Prostate gland (tissue), 2 donors: Measurements from ENCODE around the gene IFNA1. TPM values are rescaled to one million over a fixed set of nuclear protein-coding genes. Genes with fewer than 3 reads are reported as not detected.

ENCODE experiments used
- DNase-seq: peaks from one replicate; pipeline ENCODE4 v3.0.0-alpha.2; 2019; ENCODE audit warnings: low spot score
- H3K27ac ChIP-seq, 2 donors: fragments of 200-600 bp; sonication (generic); 2 replicates each; pipeline ENCODE4 v1.5.1; 2017 to 2019
- H3K27me3 ChIP-seq: fragments of 200-600 bp; sonication (generic); replicated peaks from 2 replicates; pipeline ENCODE4 v1.5.1; 2019; ENCODE audit not compliant: insufficient read depth
- H3K36me3 ChIP-seq, 2 donors: fragments of 200-600 bp; sonication (generic); 1 replicate in 1 of 2; 2 replicates in 1 of 2; pipeline versions ENCODE4 v1.5.1 to v1.8.1; 2017 to 2019
- H3K4me1 ChIP-seq: fragments of 200-600 bp; sonication (generic); replicated peaks from 2 replicates; pipeline ENCODE4 v1.5.1; 2019
- H3K4me3 ChIP-seq, 2 donors: fragments of 200-600 bp; sonication (generic); 2 replicates each; pipeline ENCODE4 v1.5.1; 2017 to 2019
- H3K9me3 ChIP-seq: fragments of 200-600 bp; sonication (generic); 2 replicates; pipeline ENCODE4 v1.5.1; 2017
- CTCF ChIP-seq, 4 experiments: fragments of 200-600 bp in 2 of 4; fragments of 450-650 bp in 2 of 4; sonication (generic) in 2 of 4; IDR thresholded peaks; 1 replicate in 3 of 4; 2 replicates in 1 of 4; pipeline ENCODE4 v1.5.1; 2016 to 2019; ENCODE audit warnings: antibody characterized with exemption in 4 of 4, mild to moderate bottlenecking in 2 of 4, moderate library complexity in 2 of 4
- POLR2A ChIP-seq: fragments of 450-650 bp; IDR thresholded peaks from one replicate; pipeline ENCODE4 v1.6.1; 2016; ENCODE audit warnings: antibody characterized with exemption, mild to moderate bottlenecking
- POLR2AphosphoS5 ChIP-seq: sonication (generic); formaldehyde crosslinking; IDR thresholded peaks from one replicate; pipeline ENCODE4 v1.6.1; 2017; ENCODE audit warnings: antibody characterized with exemption
- WGBS: methylation state at CpG from one replicate; pipeline ENCODE4 v1.1.5; 2018; 5-methylcytosine and 5-hydroxymethylcytosine counted together
- intact Hi-C: fragments of 100-400 bp; cut with DNase I; formaldehyde crosslinking; loops from one replicate; pipeline ENCODE4 v1.14.2; 2022
- total RNA-seq, 2 donors: library from RNA; depleted of rRNA; stranded (reverse); fragments of >200 nt; gene quantifications; one replicate each; pipeline ENCODE4 v1.1.0, GENCODE V29; 2016

IFNA1 gene
- total RNA-seq, 2 donors from 2014 or later = not detected

- H3K4me1 ChIP-seq = no peaks in the 10 kb centered on the region
- no peak overlapping the region for H3K27ac ChIP-seq
- WGBS = 78% methylated on average over 1 of the region's 1 CpG
- H3K9me3 ChIP-seq = no peaks in the 10 kb centered on the region
- H3K27me3 ChIP-seq = no peaks in the 10 kb centered on the region
- TF ChIP-seq POLR2AphosphoS5 (no peak), POLR2A (no peak), CTCF (IDR thresholded peaks at IDR 0.05) (no peak)
- no peak for DNase-seq
- intact Hi-C loops = no loop called here
- H3K36me3 ChIP-seq = no peaks in the 10 kb centered on the region
- no peak overlapping the region for H3K4me3 ChIP-seq
Measured at GRCh38 chr9:21461377-21461776, 21.1 kb downstream of the IFNA1 start.

GRCh38 chr9:21465138-21465537 lies 24.9 kb downstream of the IFNA1 start:
- H3K4me1 ChIP-seq = no peaks in the 10 kb centered on the region
- H3K4me3 ChIP-seq = no peak overlapping the region
- no peaks in the 10 kb centered on the region for H3K27me3 ChIP-seq
- no peak overlapping the region for H3K27ac ChIP-seq
- H3K9me3 ChIP-seq = no peaks in the 10 kb centered on the region
- DNase-seq = no peak
- 95% methylated on average over 5 of the region's 5 CpGs for whole genome bisulfite sequencing
- intact Hi-C loops = no loop called here
- no peak for TF ChIP-seq POLR2A
- no peak for TF ChIP-seq CTCF (IDR thresholded peaks at IDR 0.05)
- TF ChIP-seq POLR2AphosphoS5 = no peak
- H3K36me3 ChIP-seq = no peaks in the 10 kb centered on the region

GRCh38 chr9:21465859-21466518 lies 25.8 kb downstream of the IFNA1 start:
- Histone ChIP-seq H3K4me1 (no peaks in the 10 kb centered on the region), H3K9me3 (no peaks in the 10 kb centered on the region), H3K36me3 (no peaks in the 10 kb centered on the region), H3K27ac (no peak overlapping the region), H3K4me3 (no peak overlapping the region), H3K27me3 (no peaks in the 10 kb centered on the region)
- DNase-seq = peak; percentile 18
- TF ChIP-seq CTCF (IDR thresholded peaks at IDR 0.05) = peak in 3 of 4 experiments; percentile 43 to 63 (median 62)
- peak; percentile 8 for TF ChIP-seq POLR2AphosphoS5
- TF ChIP-seq POLR2A = no peak
- intact Hi-C loops = no loop called here

GRCh38 chr9:21470126-21470525 lies 29.9 kb downstream of the IFNA1 start:
- H3K36me3 ChIP-seq = no peaks in the 10 kb centered on the region
- no peaks in the 10 kb centered on the region for H3K27me3 ChIP-seq
- no peaks in the 10 kb centered on the region for H3K9me3 ChIP-seq
- no peak for TF ChIP-seq CTCF (IDR thresholded peaks at IDR 0.05)
- TF ChIP-seq POLR2AphosphoS5 = no peak
- TF ChIP-seq POLR2A = no peak
- no peak overlapping the region for H3K27ac ChIP-seq
- no peak overlapping the region for H3K4me3 ChIP-seq
- 95% methylated on average over 5 of the region's 5 CpGs for WGBS
- intact Hi-C loops = no loop called here
- no peaks in the 10 kb centered on the region for H3K4me1 ChIP-seq
- DNase-seq = no peak

GRCh38 chr9:21473236-21473635 lies 33.0 kb downstream of the IFNA1 start:
- TF ChIP-seq POLR2A (no peak), POLR2AphosphoS5 (no peak), CTCF (IDR thresholded peaks at IDR 0.05) (no peak)
- no peaks in the 10 kb centered on the region for H3K27me3 ChIP-seq
- no peaks in the 10 kb centered on the region for H3K4me1 ChIP-seq
- H3K4me3 ChIP-seq = no peak overlapping the region
- no peaks in the 10 kb centered on the region for H3K36me3 ChIP-seq
- H3K27ac ChIP-seq = no peak overlapping the region
- H3K9me3 ChIP-seq = no peaks in the 10 kb centered on the region
- DNase-seq = no peak
- intact Hi-C loops = no loop called here
- 95% methylated on average over 3 of the region's 3 CpGs for WGBS
